ENCODE measurements around the gene PIK3AP1. TPM values are rescaled to one million over a fixed set of nuclear protein-coding genes. Genes with fewer than 3 reads are reported as not detected.
"Not testable (repeated sequence)": the region's sequence is repeated elsewhere in the genome, so short reads cannot be mapped to it uniquely, and the experiment has no call there.

PIK3AP1 gene
- total RNA-seq, 6 donors from 2014 or later: 22.0 to 64.8 (median 34.6) TPM

DNA sequence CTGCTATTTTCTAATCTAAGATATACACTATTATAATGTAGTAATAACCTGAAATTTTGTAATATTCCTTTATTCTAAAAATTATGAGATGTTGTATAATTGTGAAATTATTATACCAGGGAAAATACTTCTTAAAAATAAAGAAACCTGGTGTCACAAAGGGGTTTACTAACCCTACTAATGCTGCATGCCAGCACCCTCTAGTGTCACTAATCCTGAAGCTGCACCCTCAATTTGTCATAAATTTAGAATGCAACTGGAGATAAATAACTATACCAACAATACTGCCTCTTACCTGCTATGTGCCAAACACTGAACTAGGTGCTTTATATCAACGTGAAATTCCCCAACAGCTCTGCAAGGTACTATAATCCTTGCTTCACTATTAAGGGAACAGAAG, 164.3 kb downstream of the PIK3AP1 start:
- H3K4me1 ChIP-seq: no peaks in the 10 kb centered on the region
- H3K9me3 ChIP-seq: no peaks in the 10 kb centered on the region
- H3K4me3 ChIP-seq: no peak overlapping the region
- DNase-seq (no peak), ATAC-seq (ENCODE audit: low FRiP score in 2 of 2) (no peak)
- peaks cover 10 to 80% (median 23%) of the 10 kb centered on the region in 4 donors for H3K36me3 ChIP-seq
- H3K27me3 ChIP-seq: no peaks in the 10 kb centered on the region
- TF ChIP-seq POLR2AphosphoS5 (IDR thresholded peaks at IDR 0.05) (no peak), POLR2A (IDR thresholded peaks at IDR 0.05) (no peak), EP300 (IDR thresholded peaks at IDR 0.05) (no peak)
- TF ChIP-seq, protein P1, sequence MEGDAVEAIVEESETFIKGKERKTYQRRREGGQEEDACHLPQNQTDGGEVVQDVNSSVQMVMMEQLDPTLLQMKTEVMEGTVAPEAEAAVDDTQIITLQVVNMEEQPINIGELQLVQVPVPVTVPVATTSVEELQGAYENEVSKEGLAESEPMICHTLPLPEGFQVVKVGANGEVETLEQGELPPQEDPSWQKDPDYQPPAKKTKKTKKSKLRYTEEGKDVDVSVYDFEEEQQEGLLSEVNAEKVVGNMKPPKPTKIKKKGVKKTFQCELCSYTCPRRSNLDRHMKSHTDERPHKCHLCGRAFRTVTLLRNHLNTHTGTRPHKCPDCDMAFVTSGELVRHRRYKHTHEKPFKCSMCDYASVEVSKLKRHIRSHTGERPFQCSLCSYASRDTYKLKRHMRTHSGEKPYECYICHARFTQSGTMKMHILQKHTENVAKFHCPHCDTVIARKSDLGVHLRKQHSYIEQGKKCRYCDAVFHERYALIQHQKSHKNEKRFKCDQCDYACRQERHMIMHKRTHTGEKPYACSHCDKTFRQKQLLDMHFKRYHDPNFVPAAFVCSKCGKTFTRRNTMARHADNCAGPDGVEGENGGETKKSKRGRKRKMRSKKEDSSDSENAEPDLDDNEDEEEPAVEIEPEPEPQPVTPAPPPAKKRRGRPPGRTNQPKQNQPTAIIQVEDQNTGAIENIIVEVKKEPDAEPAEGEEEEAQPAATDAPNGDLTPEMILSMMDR (IDR thresholded peaks at IDR 0.05): no peak
- WGBS, 2 donors: 94 to 100% methylated on average over 1 of the region's 1 CpG
- H3K27ac ChIP-seq: no peak overlapping the region

DNA sequence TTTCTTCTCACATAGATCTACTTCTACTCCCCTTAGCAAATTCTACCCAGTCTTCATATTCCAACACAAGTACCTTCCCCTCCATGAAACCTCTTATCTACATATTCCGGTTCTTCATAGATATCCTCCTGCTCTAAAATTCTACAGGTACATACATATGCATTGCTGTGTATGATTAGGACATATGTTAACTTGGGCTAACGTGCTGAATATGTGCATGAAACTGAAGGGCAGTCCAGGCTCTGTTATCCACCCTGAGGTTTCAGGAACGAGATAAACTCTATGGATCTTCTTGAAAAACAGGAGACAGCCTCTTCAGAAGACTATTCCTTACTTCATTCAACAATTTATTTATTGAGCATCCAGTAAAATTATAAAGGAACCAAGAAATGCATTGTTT, 165.0 kb downstream of the PIK3AP1 start:
- peaks cover 10 to 80% (median 24%) of the 10 kb centered on the region in 4 donors for H3K36me3 ChIP-seq

DNA sequence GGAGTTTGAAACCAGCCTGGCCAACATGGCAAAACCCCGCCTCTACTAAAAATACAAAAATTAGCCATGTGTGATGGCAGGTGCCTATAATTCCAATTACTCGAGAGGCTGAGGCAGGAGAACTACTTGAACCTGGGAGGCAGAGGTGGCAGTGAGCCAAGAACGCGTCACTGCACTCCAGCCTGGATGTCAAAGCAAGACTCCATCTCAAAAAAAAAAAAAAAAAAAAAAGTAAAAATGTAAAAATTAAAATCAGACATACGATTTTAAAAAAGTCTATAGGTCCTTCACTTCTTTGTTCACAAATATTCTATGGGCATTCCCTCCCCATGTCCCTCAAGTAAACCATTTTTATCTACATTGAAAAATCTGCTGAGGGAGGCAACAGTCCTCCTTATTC, 171.7 kb downstream of the PIK3AP1 start:
- no peak for TF ChIP-seq POLR2AphosphoS5 (IDR thresholded peaks at IDR 0.05)
- TF ChIP-seq EP300 (IDR thresholded peaks at IDR 0.05): no peak
- no peak for TF ChIP-seq POLR2A (IDR thresholded peaks at IDR 0.05)
- TF ChIP-seq, protein P1 (IDR thresholded peaks at IDR 0.05): no peak
- peaks cover 0 to 84% (median 32%) of the 10 kb centered on the region in 4 donors for H3K36me3 ChIP-seq
- no peaks in the 10 kb centered on the region for H3K4me1 ChIP-seq
- DNase-seq: peak in 1 of 2 donors; percentile 22
- no peaks in the 10 kb centered on the region for H3K9me3 ChIP-seq
- H3K27ac ChIP-seq: no peak overlapping the region
- no peak for ATAC-seq (ENCODE audit: low FRiP score in 2 of 2)
- H3K4me3 ChIP-seq: no peak overlapping the region
- WGBS, 2 donors: 89 to 91% methylated on average over 5 of the region's 5 CpGs
- no peaks in the 10 kb centered on the region for H3K27me3 ChIP-seq

More for the DNA sequence above, 165.0 kb downstream of the PIK3AP1 start:
- H3K4me1 ChIP-seq: no peaks in the 10 kb centered on the region
- H3K9me3 ChIP-seq: no peaks in the 10 kb centered on the region
- H3K4me3 ChIP-seq: no peak overlapping the region
- no peak for ATAC-seq (ENCODE audit: low FRiP score in 2 of 2)
- 94 to 99% methylated on average over 3 of the region's 3 CpGs for WGBS, 2 donors
- TF ChIP-seq EP300 (IDR thresholded peaks at IDR 0.05) (no peak), POLR2A (IDR thresholded peaks at IDR 0.05) (no peak), POLR2AphosphoS5 (IDR thresholded peaks at IDR 0.05) (no peak)
- TF ChIP-seq, protein P1 (IDR thresholded peaks at IDR 0.05): no peak
- no peak for DNase-seq
- H3K27ac ChIP-seq: no peak overlapping the region
- H3K27me3 ChIP-seq: no peaks in the 10 kb centered on the region

GRCh38 chr10:96545558-96545957, 174.8 kb downstream of the PIK3AP1 start:
- 94 to 95% methylated on average over 10 of the region's 10 CpGs for WGBS, 2 donors
- not testable (repeated sequence) for H3K27ac ChIP-seq; H3K4me1 ChIP-seq; DNase-seq; H3K4me3 ChIP-seq; H3K27me3 ChIP-seq; H3K9me3 ChIP-seq; ATAC-seq (ENCODE audit: low FRiP score in 2 of 2)
- peaks cover 0 to 79% (median 30%) of the 10 kb centered on the region in 4 donors for H3K36me3 ChIP-seq

Small RNA genes within 50 kb of the gene (small RNA-seq; reads per million reads assigned to genes)
- gene RNA5SP324 (0 reads per million in 4 donors), gene RNU6-1274P (0 reads per million in 4 donors)

Other genes starting within 250 kb of the PIK3AP1 start
- gene TLL2, start 206.6 kb downstream of the PIK3AP1 start, total RNA-seq: under 1 TPM in 2 of 6 donors, not detected in 4; 0.06 to 0.20 TPM
- 100 to 1,000 TPM in 2 of 6 donors, 10 to 100 TPM in 4; 30.4 to 112 (median 80.8) TPM for gene TM9SF3, start 133.5 kb downstream of the PIK3AP1 start, total RNA-seq
- gene LCOR, start 111.8 kb upstream of the PIK3AP1 start, total RNA-seq: 10 to 100 TPM; 18.6 to 54.7 (median 28.0) TPM

Data from upper lobe of left lung (tissue), 6 donors.